ENCODE data around the gene CYB561A3.
"Not testable (repeated sequence)": the region's sequence is repeated elsewhere in the genome, so short reads cannot be mapped to it uniquely, and the experiment has no call there.

CYB561A3 gene

DNA sequence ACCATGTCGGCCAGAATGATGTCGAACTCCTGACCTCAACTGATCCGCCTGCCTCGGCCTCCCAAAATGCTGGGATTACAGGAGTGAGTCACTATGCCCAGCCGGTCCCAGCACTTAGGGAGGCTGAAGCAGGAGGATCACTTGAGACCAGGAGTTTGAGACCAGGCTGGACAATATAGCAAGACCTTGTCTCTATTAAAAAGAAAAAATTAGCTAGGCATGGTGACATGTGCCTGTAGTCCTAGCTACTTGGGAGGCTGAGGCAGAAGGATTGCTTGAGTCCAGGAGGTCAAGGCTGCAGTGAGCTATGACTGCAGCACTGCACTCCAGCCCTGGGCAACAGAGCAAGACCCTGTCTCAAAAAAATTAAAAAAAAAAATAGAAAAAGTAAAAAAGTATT is 22.2 kb upstream of the CYB561A3 start:
- not testable (repeated sequence) for H3K27ac ChIP-seq (ENCODE audit: low read length); H3K4me3 ChIP-seq (ENCODE audit: low read length); H3K27me3 ChIP-seq (ENCODE audit: insufficient read depth, low read length); H3K4me1 ChIP-seq (ENCODE audit: insufficient read depth, low read length); H3K36me3 ChIP-seq (ENCODE audit: insufficient read depth, low read depth, low read length); H3K9ac ChIP-seq (ENCODE audit: low read depth, low read length); H3K9me3 ChIP-seq (ENCODE audit: insufficient read depth, low read depth, low read length)

DNA sequence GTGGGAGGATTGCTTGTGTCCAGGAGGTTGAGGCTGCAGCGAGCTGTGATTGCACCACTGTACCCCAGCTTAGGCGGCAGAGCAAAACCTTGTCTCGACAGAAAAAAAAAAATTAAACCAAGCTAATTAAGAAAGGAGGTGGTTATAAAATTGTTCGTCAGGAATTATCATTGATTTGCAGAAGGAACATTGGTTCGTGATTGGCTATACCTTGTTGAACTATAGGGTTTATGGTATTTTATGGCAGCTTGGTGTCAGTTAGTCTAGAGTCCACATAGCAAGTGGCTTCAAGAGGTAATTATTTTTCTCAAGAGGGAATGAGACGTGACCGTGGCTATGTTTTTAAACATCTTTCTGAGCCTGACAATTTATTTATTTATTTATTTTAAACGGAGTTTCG is 19.2 kb upstream of the CYB561A3 start:
- Histone ChIP-seq H3K9me3 (ENCODE audit: insufficient read depth, low read depth, low read length) (no peaks in the 10 kb centered on the region), H3K27ac (ENCODE audit: low read length) (no peak overlapping the region), H3K36me3 (ENCODE audit: insufficient read depth, low read depth, low read length) (peaks cover 2% of the 10 kb centered on the region; the same call in 1 of the 2 replicates), H3K27me3 (ENCODE audit: insufficient read depth, low read length) (no peaks in the 10 kb centered on the region), H3K9ac (ENCODE audit: low read depth, low read length) (no peak overlapping the region), H3K4me3 (ENCODE audit: low read length) (no peak overlapping the region), H3K4me1 (ENCODE audit: insufficient read depth, low read length) (no peaks in the 10 kb centered on the region)

DNA sequence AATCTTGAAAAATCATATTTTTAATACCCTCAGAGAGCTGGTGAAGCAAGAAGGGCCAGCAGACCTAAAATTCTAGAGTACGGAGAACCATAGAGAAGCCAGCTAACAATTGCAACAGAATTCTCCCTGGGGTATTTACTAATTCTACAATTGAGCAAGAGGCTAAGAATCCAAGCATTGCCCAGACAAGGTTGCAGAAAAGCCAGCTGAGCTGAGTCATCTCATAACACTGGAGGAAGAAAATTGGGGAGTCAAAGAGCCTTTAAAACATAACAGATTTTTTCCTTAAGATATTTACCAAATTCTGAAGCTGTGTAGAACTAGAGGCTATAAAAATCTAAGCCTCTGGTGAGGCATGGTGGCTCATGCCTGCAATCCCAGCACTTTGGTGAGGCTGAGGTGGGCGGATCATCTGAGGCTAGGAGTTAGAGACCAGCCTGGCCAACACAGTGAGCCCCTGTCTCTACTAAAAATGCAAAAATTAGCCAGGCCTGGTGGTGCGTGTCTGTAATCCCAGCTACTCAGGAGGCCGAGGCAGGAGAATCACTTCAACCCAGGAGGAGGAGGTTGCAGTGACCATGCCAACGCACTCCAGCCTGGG is 17.1 kb upstream of the CYB561A3 start:
- H3K9me3 ChIP-seq (ENCODE audit: insufficient read depth, low read depth, low read length), result peaks cover 11% of the 10 kb centered on the region
- H3K27ac ChIP-seq (ENCODE audit: low read length), result no peak overlapping the region
- no peaks in the 10 kb centered on the region for H3K4me1 ChIP-seq (ENCODE audit: insufficient read depth, low read length)
- no peaks in the 10 kb centered on the region for H3K27me3 ChIP-seq (ENCODE audit: insufficient read depth, low read length)
- no peak overlapping the region for H3K4me3 ChIP-seq (ENCODE audit: low read length)
- peaks cover 17% of the 10 kb centered on the region for H3K36me3 ChIP-seq (ENCODE audit: insufficient read depth, low read depth, low read length)
- no peak overlapping the region for H3K9ac ChIP-seq (ENCODE audit: low read depth, low read length)

DNA sequence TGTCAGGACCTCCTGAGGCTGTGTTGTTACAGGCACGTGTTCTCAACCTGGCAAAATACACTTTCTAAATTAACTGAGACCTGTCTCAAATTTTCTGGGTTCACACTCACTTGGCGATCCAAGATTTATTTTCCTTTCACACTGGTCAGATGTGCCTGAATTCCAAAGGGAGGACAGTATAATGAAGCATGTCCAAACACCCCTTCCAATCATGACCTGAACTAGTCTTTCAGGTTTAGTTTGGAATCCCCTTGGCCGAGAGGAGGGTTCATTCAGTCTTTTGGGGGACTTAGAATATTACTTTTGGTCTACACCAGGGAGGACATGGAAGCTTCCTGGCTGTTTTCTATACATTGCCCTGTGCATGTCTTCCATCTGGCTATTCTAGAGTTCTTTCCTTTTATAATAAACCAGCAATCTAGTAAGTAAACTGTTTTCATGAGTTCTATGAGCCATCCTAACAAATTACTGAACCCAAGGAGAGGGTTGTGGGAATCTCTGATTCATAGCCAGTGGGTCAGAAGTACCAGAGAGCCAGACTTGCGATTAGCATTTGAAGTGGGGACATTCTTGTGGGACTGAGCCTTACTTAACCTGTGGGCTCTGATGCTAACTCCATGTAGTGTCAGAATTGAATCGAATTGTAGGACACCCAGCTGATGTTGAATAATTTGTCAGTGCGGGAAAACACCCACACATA is 15.9 kb upstream of the CYB561A3 start:
- Histone ChIP-seq H3K27me3 (ENCODE audit: insufficient read depth, low read length) (no peaks in the 10 kb centered on the region), H3K4me3 (ENCODE audit: low read length) (no peak overlapping the region), H3K9me3 (ENCODE audit: insufficient read depth, low read depth, low read length) (peaks cover 20% of the 10 kb centered on the region), H3K4me1 (ENCODE audit: insufficient read depth, low read length) (no peaks in the 10 kb centered on the region), H3K9ac (ENCODE audit: low read depth, low read length) (no peak overlapping the region), H3K27ac (ENCODE audit: low read length) (no peak overlapping the region), H3K36me3 (ENCODE audit: insufficient read depth, low read depth, low read length) (peaks cover 25% of the 10 kb centered on the region)

DNA sequence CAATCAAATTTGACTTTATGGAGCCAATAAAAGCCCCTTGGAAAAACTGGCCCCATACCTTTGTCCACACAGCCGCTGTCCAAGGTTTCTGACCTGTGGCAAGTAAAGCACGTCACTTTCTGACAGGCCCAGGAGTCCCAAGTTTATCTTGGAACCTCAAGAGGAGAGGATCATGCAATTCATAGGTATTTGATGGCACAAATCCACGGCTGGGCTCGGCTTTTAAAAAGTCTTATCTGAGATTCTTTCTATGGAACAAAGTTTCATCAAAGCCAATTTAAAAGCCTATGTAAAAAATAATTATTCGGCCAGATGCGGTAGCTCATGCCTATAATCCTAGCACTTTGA is 14.1 kb upstream of the CYB561A3 start:
- H3K36me3 ChIP-seq (ENCODE audit: insufficient read depth, low read depth, low read length), result peaks cover 29% of the 10 kb centered on the region
- H3K4me1 ChIP-seq (ENCODE audit: insufficient read depth, low read length), result no peaks in the 10 kb centered on the region
- peaks cover 31% of the 10 kb centered on the region for H3K9me3 ChIP-seq (ENCODE audit: insufficient read depth, low read depth, low read length)
- no peak overlapping the region for H3K27ac ChIP-seq (ENCODE audit: low read length)
- H3K27me3 ChIP-seq (ENCODE audit: insufficient read depth, low read length), result no peaks in the 10 kb centered on the region
- H3K4me3 ChIP-seq (ENCODE audit: low read length), result no peak overlapping the region
- no peak overlapping the region for H3K9ac ChIP-seq (ENCODE audit: low read depth, low read length)

DNA sequence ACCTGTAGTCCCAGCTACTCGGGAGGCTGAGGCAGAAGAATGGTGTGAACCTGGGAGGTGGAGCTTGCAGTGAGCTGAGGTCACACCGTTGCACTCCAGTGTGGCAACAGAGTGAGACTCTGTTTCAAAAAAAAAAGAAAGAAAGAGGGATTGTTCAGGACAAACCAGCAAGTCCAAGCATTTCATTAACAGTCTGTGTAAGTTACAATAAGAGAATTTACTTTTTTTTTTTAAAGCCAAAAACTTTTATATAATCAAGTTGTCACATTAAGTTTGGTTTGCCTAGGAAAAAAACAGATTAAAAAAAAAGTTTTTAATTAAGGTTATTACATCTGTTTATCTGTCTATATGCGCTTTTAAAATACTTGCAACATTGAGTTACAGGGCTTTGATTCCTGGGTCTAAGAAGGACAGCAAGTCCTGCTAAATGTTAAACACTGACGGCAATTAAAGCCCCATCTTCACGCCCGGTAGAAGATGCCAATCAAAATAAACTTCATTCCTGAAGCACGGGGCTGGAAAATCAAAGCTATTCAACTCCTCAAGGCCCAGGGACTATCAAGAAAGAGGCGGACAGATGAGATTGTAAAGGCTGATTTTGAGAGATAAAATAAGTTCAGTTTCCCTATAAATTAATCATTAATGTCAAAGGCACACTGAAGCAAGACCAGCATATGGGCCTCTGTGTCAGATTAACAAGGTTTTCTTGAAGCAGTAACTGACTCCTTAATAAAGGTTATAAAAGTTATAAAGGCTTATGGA is 11.2 kb upstream of the CYB561A3 start:
- Histone ChIP-seq H3K9ac (ENCODE audit: low read depth, low read length) (no peak overlapping the region), H3K4me3 (ENCODE audit: low read length) (no peak overlapping the region), H3K4me1 (ENCODE audit: insufficient read depth, low read length) (no peaks in the 10 kb centered on the region), H3K36me3 (ENCODE audit: insufficient read depth, low read depth, low read length) (peaks cover 57% of the 10 kb centered on the region), H3K27me3 (ENCODE audit: insufficient read depth, low read length) (no peaks in the 10 kb centered on the region), H3K27ac (ENCODE audit: low read length) (no peak overlapping the region), H3K9me3 (ENCODE audit: insufficient read depth, low read depth, low read length) (peaks cover 31% of the 10 kb centered on the region)

DNA sequence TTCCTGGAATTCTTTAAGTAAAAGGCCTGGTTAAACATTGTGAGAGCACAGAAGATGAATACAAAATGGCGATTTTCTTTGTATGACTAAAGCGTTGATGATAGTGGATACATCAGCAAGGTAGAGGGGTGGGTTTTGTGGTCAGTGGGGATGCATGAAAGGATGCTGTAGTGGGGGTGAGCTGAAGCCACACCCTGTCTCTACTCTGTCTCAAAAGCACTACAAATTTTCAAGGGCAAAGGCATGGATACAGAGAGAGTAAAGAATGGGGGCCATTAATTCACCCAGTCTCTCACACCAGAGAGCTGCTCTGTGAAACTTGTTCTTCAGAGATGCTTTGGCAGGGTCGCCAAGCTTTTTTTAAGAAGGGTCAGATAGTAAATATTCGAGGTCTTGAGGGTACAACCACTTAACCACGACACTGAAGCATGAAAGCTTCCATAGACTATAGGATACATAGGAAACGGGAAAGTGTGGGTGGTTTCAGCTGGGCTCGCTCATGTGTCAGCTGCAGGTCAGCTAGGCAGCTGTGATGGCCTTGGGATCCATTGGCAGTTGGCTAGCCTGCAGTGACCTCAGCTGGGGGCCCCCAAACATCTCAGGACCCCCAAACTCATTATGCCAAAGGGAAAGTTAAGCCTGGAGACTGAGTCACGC is 8.8 kb upstream of the CYB561A3 start:
- Histone ChIP-seq H3K36me3 (ENCODE audit: insufficient read depth, low read depth, low read length) (peaks cover 75% of the 10 kb centered on the region), H3K4me1 (ENCODE audit: insufficient read depth, low read length) (no peaks in the 10 kb centered on the region), H3K9me3 (ENCODE audit: insufficient read depth, low read depth, low read length) (peaks cover 31% of the 10 kb centered on the region), H3K27ac (ENCODE audit: low read length) (no peak overlapping the region), H3K9ac (ENCODE audit: low read depth, low read length) (no peak overlapping the region), H3K4me3 (ENCODE audit: low read length) (no peak overlapping the region), H3K27me3 (ENCODE audit: insufficient read depth, low read length) (no peaks in the 10 kb centered on the region)

DNA sequence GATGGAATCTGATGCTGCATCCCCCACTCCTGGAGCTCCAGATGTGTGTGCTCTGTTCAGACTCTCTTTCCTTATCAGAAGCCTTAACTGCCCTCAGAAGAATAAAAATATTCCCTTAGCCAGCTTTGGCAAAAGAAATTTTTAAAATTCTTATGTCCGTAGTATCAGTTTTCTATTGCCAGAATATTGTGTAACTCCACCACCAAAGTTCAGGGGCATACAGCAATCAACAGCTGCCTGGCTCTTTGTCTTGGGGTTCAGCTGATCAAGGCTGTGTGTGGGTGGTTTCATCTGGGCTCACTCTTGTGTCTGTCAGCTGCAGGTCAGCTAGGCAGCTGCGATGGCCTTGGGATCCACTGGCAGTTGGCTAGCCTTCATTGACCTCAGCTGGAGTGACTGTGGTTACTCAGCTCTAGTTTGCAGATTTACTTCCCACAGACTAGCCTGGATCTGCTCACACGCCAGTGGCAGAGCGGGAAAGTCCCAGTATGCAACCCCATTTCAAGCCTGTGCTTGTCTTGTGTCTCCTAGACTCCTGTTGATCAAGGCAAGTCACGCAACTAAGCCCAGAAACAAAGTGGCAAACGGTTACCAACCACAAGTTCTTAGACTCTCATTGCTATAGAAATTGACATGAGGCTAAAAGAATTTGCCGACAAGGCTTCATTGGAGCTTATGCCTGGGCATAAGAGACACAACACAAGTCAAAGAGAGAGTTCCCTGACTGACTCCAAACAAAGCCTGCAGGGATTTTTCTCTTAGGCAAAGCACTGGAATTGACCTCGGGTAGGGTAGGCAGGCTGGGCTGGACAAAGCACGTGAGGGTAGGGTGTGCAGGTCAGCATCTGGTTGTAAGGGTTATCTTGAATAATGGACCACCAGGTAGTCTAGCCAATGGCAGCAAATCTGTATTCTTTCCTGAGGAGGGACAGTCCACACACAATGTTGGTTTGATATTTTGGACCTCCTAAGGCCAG is 8.0 kb upstream of the CYB561A3 start:
- Histone ChIP-seq H3K27ac (ENCODE audit: low read length) (no peak overlapping the region), H3K4me1 (ENCODE audit: insufficient read depth, low read length) (no peaks in the 10 kb centered on the region), H3K36me3 (ENCODE audit: insufficient read depth, low read depth, low read length) (peaks cover 75% of the 10 kb centered on the region), H3K9me3 (ENCODE audit: insufficient read depth, low read depth, low read length) (peaks cover 26% of the 10 kb centered on the region), H3K4me3 (ENCODE audit: low read length) (no peak overlapping the region), H3K27me3 (ENCODE audit: insufficient read depth, low read length) (no peaks in the 10 kb centered on the region), H3K9ac (ENCODE audit: low read depth, low read length) (no peak overlapping the region)

DNA sequence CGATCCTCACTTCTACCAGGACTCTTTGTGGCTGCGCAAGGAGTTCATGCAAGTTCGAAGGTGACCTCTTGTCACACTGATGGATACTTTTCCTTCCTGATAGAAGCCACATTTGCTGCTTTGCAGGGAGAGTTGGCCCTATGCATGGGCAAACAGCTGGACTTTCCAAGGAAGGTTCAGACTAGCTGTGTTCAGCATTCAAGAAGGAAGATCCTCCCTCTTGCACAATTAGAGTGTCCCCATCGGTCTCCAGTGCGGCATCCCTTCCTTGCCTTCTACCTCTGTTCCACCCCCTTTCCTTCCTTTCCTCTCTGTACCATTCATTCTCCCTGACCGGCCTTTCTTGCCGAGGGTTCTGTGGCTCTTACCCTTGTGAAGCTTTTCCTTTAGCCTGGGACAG is 7.0 kb upstream of the CYB561A3 start:
- Histone ChIP-seq H3K27ac (ENCODE audit: low read length) (no peak overlapping the region), H3K9ac (ENCODE audit: low read depth, low read length) (no peak overlapping the region), H3K36me3 (ENCODE audit: insufficient read depth, low read depth, low read length) (peaks cover 80% of the 10 kb centered on the region)

DNA sequence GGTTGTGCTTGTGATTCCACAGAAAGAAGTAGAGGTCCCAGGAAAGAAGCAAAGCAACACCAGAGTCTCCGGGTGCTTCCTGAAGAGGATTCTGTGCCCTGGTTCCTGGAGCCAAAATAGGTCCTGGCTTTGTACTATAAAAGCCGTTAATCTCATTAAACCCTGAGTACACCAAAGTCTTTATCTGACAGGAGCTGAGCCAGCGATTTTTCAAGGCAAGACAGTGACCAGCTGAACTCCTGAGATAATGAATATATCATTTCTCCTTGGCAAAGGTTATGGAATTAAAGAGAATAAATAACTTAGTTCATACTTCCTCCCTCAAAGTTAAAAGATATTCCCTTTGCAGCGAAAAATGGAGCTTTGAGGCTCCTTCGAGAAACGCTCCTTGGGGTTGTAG is 5.7 kb upstream of the CYB561A3 start:
- Histone ChIP-seq H3K9ac (ENCODE audit: low read depth, low read length) (no peak overlapping the region), H3K36me3 (ENCODE audit: insufficient read depth, low read depth, low read length) (peaks cover 76% of the 10 kb centered on the region), H3K4me1 (ENCODE audit: insufficient read depth, low read length) (no peaks in the 10 kb centered on the region), H3K27me3 (ENCODE audit: insufficient read depth, low read length) (no peaks in the 10 kb centered on the region), H3K27ac (ENCODE audit: low read length) (no peak overlapping the region), H3K4me3 (ENCODE audit: low read length) (no peak overlapping the region), H3K9me3 (ENCODE audit: insufficient read depth, low read depth, low read length) (peaks cover 8% of the 10 kb centered on the region; the same call in 1 of the 2 replicates)

More for the DNA sequence above, 7.0 kb upstream of the CYB561A3 start:
- Histone ChIP-seq H3K4me3 (ENCODE audit: low read length) (no peak overlapping the region), H3K9me3 (ENCODE audit: insufficient read depth, low read depth, low read length) (peaks cover 19% of the 10 kb centered on the region), H3K27me3 (ENCODE audit: insufficient read depth, low read length) (no peaks in the 10 kb centered on the region), H3K4me1 (ENCODE audit: insufficient read depth, low read length) (no peaks in the 10 kb centered on the region)

Measured in iPS-20b (cell line).